Liver (tissue), 9 donors: ENCODE results near the gene PACS1. TPM values are rescaled to one million over a fixed set of nuclear protein-coding genes. Genes with fewer than 3 reads are reported as not detected.

ENCODE experiments used
- DNase-seq: peaks from one replicate; pipeline ENCODE4 v3.0.0-alpha.2; 2017; ENCODE audit warnings: low spot score
- H3K27ac ChIP-seq, 2 donors: one replicate each; pipeline ENCODE4 v1.7.0; 2013; ENCODE audit warnings: inconsistent platforms in 2 of 2, low read length in 2 of 2, control low read depth in 1 of 2, low read depth in 1 of 2, mild to moderate bottlenecking in 1 of 2
- H3K27me3 ChIP-seq, 4 donors: one replicate each; pipeline versions ENCODE4 v1.6.1 to v1.7.0; 2013; ENCODE audit warnings: low read length in 3 of 4, inconsistent platforms in 1 of 4, mild to moderate bottlenecking in 1 of 4, moderate library complexity in 1 of 4; ENCODE audit not compliant: control insufficient read depth in 4 of 4, insufficient read depth in 4 of 4
- H3K36me3 ChIP-seq, 4 donors: one replicate each; pipeline versions ENCODE4 v1.6.1 to v1.7.0; 2013; ENCODE audit warnings: low read length in 3 of 4, mild to moderate bottlenecking in 3 of 4, low read depth in 1 of 4, moderate library complexity in 1 of 4; ENCODE audit not compliant: control insufficient read depth in 4 of 4, insufficient read depth in 3 of 4
- H3K4me1 ChIP-seq, 4 donors: one replicate each; pipeline versions ENCODE4 v1.6.1 to v1.7.0; 2013; ENCODE audit warnings: low read length in 3 of 4, mild to moderate bottlenecking in 3 of 4, moderate library complexity in 1 of 4; ENCODE audit not compliant: control insufficient read depth in 4 of 4, insufficient read depth in 4 of 4
- H3K4me3 ChIP-seq, 3 donors: one replicate each; pipeline versions ENCODE4 v1.6.1 to v1.7.0; 2013; ENCODE audit warnings: low read length in 3 of 3, control low read depth in 1 of 3, low read depth in 1 of 3, mild to moderate bottlenecking in 1 of 3
- H3K9ac ChIP-seq, 2 donors: one replicate each; pipeline ENCODE4 v1.7.0; 2013; ENCODE audit warnings: low read length in 2 of 2, mild to moderate bottlenecking in 2 of 2, moderate library complexity in 2 of 2, control low read depth in 1 of 2, low read depth in 1 of 2
- H3K9me3 ChIP-seq, 4 donors: one replicate each; pipeline versions ENCODE4 v1.6.1 to v1.7.0; 2013; ENCODE audit warnings: low read length in 3 of 4; ENCODE audit not compliant: control insufficient read depth in 4 of 4
- EGR1 ChIP-seq, 2 donors: IDR thresholded peaks; 2 replicates each; pipeline ENCODE4 v1.6.1; 2016 to 2018; ENCODE audit warnings: antibody characterized with exemption in 2 of 2, low read depth in 2 of 2
- FOXA1 ChIP-seq: IDR thresholded peaks from 2 replicates; pipeline ENCODE4 v1.6.1; 2016; ENCODE audit warnings: antibody characterized with exemption
- FOXA2 ChIP-seq: IDR thresholded peaks from 2 replicates; pipeline ENCODE4 v1.6.1; 2016; ENCODE audit warnings: antibody characterized with exemption
- GABPA ChIP-seq, 2 donors: IDR thresholded peaks in 1 of 2; conservative IDR thresholded peaks in 1 of 2; 2 replicates each; pipeline ENCODE4 v1.6.1; 2016; ENCODE audit warnings: antibody characterized with exemption in 2 of 2, mild to moderate bottlenecking in 1 of 2, moderate library complexity in 1 of 2
- HNF4A ChIP-seq, 2 donors: conservative IDR thresholded peaks; 2 replicates each; pipeline ENCODE4 v1.6.1; 2016; ENCODE audit warnings: antibody characterized with exemption in 2 of 2, mild to moderate bottlenecking in 2 of 2
- HNF4G ChIP-seq: IDR thresholded peaks from 2 replicates; pipeline ENCODE4 v1.6.1; 2016; ENCODE audit warnings: antibody characterized with exemption
- JUND ChIP-seq, 2 donors: IDR thresholded peaks; 2 replicates each; pipeline ENCODE4 v1.6.1; 2016; ENCODE audit warnings: antibody characterized with exemption in 2 of 2
- NR2F2 ChIP-seq: IDR thresholded peaks from 2 replicates; pipeline ENCODE4 v1.6.1; 2016; ENCODE audit warnings: antibody characterized with exemption
- RAD21 ChIP-seq, 2 donors: IDR thresholded peaks; 2 replicates each; pipeline ENCODE4 v1.6.1; 2016; ENCODE audit warnings: antibody characterized with exemption in 2 of 2, mild to moderate bottlenecking in 2 of 2
- RXRA ChIP-seq, 2 donors: IDR thresholded peaks; 2 replicates each; pipeline ENCODE4 v1.6.1; 2017 to 2018; ENCODE audit warnings: antibody characterized with exemption in 2 of 2, mild to moderate bottlenecking in 1 of 2
- SP1 ChIP-seq: IDR thresholded peaks from 2 replicates; pipeline ENCODE4 v1.6.1; 2018; ENCODE audit warnings: antibody characterized with exemption, mild to moderate bottlenecking
- TAF1 ChIP-seq: conservative IDR thresholded peaks from 2 replicates; pipeline ENCODE4 v1.6.1; 2016; ENCODE audit warnings: antibody characterized with exemption, mild to moderate bottlenecking
- YY1 ChIP-seq: IDR thresholded peaks from 2 replicates; pipeline ENCODE4 v1.6.1; 2016; ENCODE audit warnings: antibody characterized with exemption, mild to moderate bottlenecking
- WGBS: extraction: QIAGEN DNeasy Blood & Tissue Kit; methylation state at CpG from one replicate; pipeline ENCODE4 v1.1.7; 2013; 5-methylcytosine and 5-hydroxymethylcytosine counted together
- polyA plus RNA-seq, 2 donors: library from polyadenylated mRNA; stranded (reverse) in 1 of 2; unstranded in 1 of 2; fragments of 200-250 nt in 1 of 2; fragments of >200 nt in 1 of 2; fragmentation: Nextera tagmentation in 1 of 2; extraction: Ambion mirVana in 1 of 2; gene quantifications; one replicate each; pipeline versions ENCODE4 v1.2.1 to v1.2.3, GENCODE V29; 2013 to 2015
- total RNA-seq, 2 donors: library from RNA; depleted of rRNA; stranded (reverse); fragments of >200 nt; gene quantifications; one replicate each; pipeline ENCODE4 v1.2.3, GENCODE V29; 2014
- TF ChIP-seq, protein P1 (sequence below): fragments of 150-350 bp; IDR thresholded peaks from 2 replicates; pipeline ENCODE4 v1.5.1; 2017; ENCODE audit warnings: improper control_type of control experiment, low read depth, low read length; ENCODE audit not compliant: missing input control
- TF ChIP-seq, protein P2 (sequence below): IDR thresholded peaks from 2 replicates; pipeline ENCODE4 v1.6.1; 2016; ENCODE audit warnings: antibody characterized with exemption
- TF ChIP-seq, protein P3 (sequence below): IDR thresholded peaks from 2 replicates; pipeline ENCODE4 v1.6.1; 2016; ENCODE audit warnings: antibody characterized with exemption
- TF ChIP-seq, protein P4 (sequence below): IDR thresholded peaks from 2 replicates; pipeline ENCODE4 v1.6.1; 2016; ENCODE audit warnings: antibody characterized with exemption
- TF ChIP-seq, protein P5 (sequence below): IDR thresholded peaks from 2 replicates; pipeline ENCODE4 v1.6.1; 2016; ENCODE audit warnings: antibody characterized with exemption, mild to moderate bottlenecking
- donor health status: healthy.
- donor health status: healthy.
- donor health status: healthy.
- donor health status: healthy.
- donor health status: healthy.

Gene PACS1
- total and polyA plus RNA-seq, 4 donors = 2.7 to 9.1 (median 7.3) TPM

DNA sequence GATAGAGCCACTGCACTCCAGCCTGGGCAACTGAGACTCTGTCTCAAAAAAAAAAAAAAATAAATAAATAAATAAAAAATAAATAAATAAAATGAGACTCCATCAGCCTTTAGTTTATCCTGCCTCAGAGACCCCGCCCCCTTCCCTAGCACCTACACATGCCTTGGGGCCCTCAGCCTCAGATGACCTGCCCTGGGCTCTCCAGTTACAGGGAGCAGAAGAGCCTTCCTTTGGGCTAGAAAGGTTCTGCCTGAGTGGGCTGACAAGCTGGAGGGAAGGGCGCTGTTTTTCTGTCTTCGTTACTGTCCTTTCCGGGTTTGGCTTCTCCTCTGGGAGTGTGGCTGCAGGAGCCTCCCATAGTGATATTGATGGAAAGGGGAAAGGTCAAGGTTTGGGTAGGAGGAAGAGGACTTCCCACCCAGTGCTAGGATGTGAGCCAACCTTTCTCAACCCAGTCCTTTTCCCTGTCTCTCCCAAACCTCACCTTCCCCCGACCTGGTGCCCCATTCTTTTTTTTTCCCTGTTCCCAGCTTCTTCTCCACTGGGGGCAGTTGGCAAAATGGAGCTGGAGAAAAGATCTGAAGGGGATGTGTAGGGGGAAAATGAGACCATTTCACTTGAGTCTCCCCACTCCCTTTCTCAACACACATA, 19.4 kb upstream of the PACS1 start:
- Histone ChIP-seq H3K27me3 (peaks cover 0 to 4% (median 0%) of the 10 kb centered on the region in 4 donors), H3K9ac (no peak overlapping the region), H3K4me3 (no peak overlapping the region), H3K4me1 (peaks cover 4 to 40% (median 27%) of the 10 kb centered on the region in 4 donors), H3K36me3 (peaks cover 0 to 13% (median 4%) of the 10 kb centered on the region in 4 donors), H3K9me3 (no peaks in the 10 kb centered on the region), H3K27ac (peak overlapping the region in 1 of 2 donors; percentile 80)
- TF ChIP-seq SP1 (no peak), TAF1 (no peak), RAD21 (IDR thresholded peaks at IDR 0.05) (no peak), GABPA (IDR thresholded peaks at IDR 0.05 in 1 of 2, conservative IDR thresholded peaks at IDR 0.05 in 1 of 2) (no peak), HNF4G (no peak), HNF4A (conservative IDR thresholded peaks at IDR 0.05) (no peak), JUND (IDR thresholded peaks at IDR 0.05) (no peak), FOXA2 (no peak), EGR1 (IDR thresholded peaks at IDR 0.05; ENCODE audit: low read depth in 2 of 2) (no peak), FOXA1 (no peak), NR2F2 (no peak), RXRA (IDR thresholded peaks at IDR 0.05) (no peak), YY1 (no peak)
- TF ChIP-seq, protein P1, sequence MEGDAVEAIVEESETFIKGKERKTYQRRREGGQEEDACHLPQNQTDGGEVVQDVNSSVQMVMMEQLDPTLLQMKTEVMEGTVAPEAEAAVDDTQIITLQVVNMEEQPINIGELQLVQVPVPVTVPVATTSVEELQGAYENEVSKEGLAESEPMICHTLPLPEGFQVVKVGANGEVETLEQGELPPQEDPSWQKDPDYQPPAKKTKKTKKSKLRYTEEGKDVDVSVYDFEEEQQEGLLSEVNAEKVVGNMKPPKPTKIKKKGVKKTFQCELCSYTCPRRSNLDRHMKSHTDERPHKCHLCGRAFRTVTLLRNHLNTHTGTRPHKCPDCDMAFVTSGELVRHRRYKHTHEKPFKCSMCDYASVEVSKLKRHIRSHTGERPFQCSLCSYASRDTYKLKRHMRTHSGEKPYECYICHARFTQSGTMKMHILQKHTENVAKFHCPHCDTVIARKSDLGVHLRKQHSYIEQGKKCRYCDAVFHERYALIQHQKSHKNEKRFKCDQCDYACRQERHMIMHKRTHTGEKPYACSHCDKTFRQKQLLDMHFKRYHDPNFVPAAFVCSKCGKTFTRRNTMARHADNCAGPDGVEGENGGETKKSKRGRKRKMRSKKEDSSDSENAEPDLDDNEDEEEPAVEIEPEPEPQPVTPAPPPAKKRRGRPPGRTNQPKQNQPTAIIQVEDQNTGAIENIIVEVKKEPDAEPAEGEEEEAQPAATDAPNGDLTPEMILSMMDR = no peak
- TF ChIP-seq, protein P2, sequence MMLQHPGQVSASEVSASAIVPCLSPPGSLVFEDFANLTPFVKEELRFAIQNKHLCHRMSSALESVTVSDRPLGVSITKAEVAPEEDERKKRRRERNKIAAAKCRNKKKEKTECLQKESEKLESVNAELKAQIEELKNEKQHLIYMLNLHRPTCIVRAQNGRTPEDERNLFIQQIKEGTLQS = no peak
- TF ChIP-seq, protein P3, sequence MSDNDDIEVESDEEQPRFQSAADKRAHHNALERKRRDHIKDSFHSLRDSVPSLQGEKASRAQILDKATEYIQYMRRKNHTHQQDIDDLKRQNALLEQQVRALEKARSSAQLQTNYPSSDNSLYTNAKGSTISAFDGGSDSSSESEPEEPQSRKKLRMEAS = no peak
- TF ChIP-seq, protein P4, sequence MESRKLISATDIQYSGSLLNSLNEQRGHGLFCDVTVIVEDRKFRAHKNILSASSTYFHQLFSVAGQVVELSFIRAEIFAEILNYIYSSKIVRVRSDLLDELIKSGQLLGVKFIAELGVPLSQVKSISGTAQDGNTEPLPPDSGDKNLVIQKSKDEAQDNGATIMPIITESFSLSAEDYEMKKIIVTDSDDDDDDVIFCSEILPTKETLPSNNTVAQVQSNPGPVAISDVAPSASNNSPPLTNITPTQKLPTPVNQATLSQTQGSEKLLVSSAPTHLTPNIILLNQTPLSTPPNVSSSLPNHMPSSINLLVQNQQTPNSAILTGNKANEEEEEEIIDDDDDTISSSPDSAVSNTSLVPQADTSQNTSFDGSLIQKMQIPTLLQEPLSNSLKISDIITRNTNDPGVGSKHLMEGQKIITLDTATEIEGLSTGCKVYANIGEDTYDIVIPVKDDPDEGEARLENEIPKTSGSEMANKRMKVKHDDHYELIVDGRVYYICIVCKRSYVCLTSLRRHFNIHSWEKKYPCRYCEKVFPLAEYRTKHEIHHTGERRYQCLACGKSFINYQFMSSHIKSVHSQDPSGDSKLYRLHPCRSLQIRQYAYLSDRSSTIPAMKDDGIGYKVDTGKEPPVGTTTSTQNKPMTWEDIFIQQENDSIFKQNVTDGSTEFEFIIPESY = no peak
- TF ChIP-seq, protein P5, sequence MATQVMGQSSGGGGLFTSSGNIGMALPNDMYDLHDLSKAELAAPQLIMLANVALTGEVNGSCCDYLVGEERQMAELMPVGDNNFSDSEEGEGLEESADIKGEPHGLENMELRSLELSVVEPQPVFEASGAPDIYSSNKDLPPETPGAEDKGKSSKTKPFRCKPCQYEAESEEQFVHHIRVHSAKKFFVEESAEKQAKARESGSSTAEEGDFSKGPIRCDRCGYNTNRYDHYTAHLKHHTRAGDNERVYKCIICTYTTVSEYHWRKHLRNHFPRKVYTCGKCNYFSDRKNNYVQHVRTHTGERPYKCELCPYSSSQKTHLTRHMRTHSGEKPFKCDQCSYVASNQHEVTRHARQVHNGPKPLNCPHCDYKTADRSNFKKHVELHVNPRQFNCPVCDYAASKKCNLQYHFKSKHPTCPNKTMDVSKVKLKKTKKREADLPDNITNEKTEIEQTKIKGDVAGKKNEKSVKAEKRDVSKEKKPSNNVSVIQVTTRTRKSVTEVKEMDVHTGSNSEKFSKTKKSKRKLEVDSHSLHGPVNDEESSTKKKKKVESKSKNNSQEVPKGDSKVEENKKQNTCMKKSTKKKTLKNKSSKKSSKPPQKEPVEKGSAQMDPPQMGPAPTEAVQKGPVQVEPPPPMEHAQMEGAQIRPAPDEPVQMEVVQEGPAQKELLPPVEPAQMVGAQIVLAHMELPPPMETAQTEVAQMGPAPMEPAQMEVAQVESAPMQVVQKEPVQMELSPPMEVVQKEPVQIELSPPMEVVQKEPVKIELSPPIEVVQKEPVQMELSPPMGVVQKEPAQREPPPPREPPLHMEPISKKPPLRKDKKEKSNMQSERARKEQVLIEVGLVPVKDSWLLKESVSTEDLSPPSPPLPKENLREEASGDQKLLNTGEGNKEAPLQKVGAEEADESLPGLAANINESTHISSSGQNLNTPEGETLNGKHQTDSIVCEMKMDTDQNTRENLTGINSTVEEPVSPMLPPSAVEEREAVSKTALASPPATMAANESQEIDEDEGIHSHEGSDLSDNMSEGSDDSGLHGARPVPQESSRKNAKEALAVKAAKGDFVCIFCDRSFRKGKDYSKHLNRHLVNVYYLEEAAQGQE = no peak
- WGBS = 82% methylated on average over 5 of the region's 5 CpGs
- DNase-seq = no peak
